Activated CD4-positive, alpha-beta memory T cell treated with anti-CD3 and anti-CD28 coated beads, Interleukin-2, amount 10 ng/mL, durations not matched to agents 7 days and 5 days (primary cell): ENCODE data around the gene ELF2. TPM values are rescaled to one million over a fixed set of nuclear protein-coding genes. Genes with fewer than 3 reads are reported as not detected.
"Not testable (repeated sequence)": the region's sequence is repeated elsewhere in the genome, so short reads cannot be mapped to it uniquely, and the experiment has no call there.

ENCODE experiments used
- CTCF ChIA-PET: fragments of 350-600 bp; sonication (Branson Sonifier 250); formaldehyde crosslinking; loops from one replicate; lab custom pipeline; 2021; ENCODE audit warnings: antibody characterized with exemption, inconsistent platforms; lab: Charles Lee
- POLR2A ChIA-PET: fragments of 350-600 bp; sonication (Branson Sonifier 250); formaldehyde crosslinking; loops from one replicate; lab custom pipeline; 2021; ENCODE audit warnings: antibody characterized with exemption; lab: Charles Lee
- DNase-seq: peaks from one replicate; pipeline ENCODE4 v3.0.0-alpha.2; 2020
- H3K27ac Mint-ChIP-seq: one replicate; pipeline ENCODE4 v1.8.0; 2021; ENCODE audit warnings: mild to moderate bottlenecking, mixed read lengths
- H3K27me3 Mint-ChIP-seq: one replicate; pipeline ENCODE4 v1.8.0; 2021; ENCODE audit warnings: mixed read lengths
- H3K36me3 Mint-ChIP-seq: one replicate; pipeline ENCODE4 v1.8.0; 2021; ENCODE audit warnings: low read depth, mixed read lengths
- H3K4me1 Mint-ChIP-seq: one replicate; pipeline ENCODE4 v1.8.0; 2021; ENCODE audit warnings: mixed read lengths
- H3K4me3 Mint-ChIP-seq: one replicate; pipeline ENCODE4 v1.8.0; 2021; ENCODE audit warnings: mild to moderate bottlenecking, mixed read lengths
- H3K9me3 Mint-ChIP-seq: one replicate; pipeline ENCODE4 v1.8.0; 2021; ENCODE audit warnings: mixed read lengths
- total RNA-seq, 2 experiments: library from RNA; stranded (reverse); gene quantifications; one replicate each; pipeline ENCODE4 v1.2.3, GENCODE V29; 2021

The ELF2 gene
- total RNA-seq, 2 experiments from 2014 or later = 35.2 to 39.5 TPM

GRCh38 chr4:139083607-139083955 is 93.4 kb downstream of the ELF2 start:
- peak overlapping the region; percentile 98 for H3K27ac Mint-ChIP-seq

GRCh38 chr4:139082750-139083606 is 94.0 kb downstream of the ELF2 start:
- Mint-ChIP-seq H3K9me3 (no peaks in the 10 kb centered on the region), H3K27ac (peak overlapping the region; percentile 98), H3K4me3 (peak overlapping the region; percentile 80), H3K4me1 (peaks cover 40% of the 10 kb centered on the region), H3K27me3 (no peaks in the 10 kb centered on the region), H3K36me3 (peaks cover 25% of the 10 kb centered on the region)
- CTCF ChIA-PET = interaction anchor here (1.0 to 8.2 kb wide), 4 partner anchors 51 to 370 kb away, joined by 3 to 65 read pairs (median 7); partner anchors contain the start of gene NAA15
- DNase-seq = peak; percentile 95
- POLR2A ChIA-PET = interaction anchor here (0.7 to 7.1 kb wide), 14 partner anchors 10 to 474 kb away, joined by 3 to 67 read pairs (median 6); partner anchors contain the start of genes ELF2, NAA15, NDUFC1 and NOCT

More at GRCh38 chr4:139083607-139083955, 93.4 kb downstream of the ELF2 start:
- Mint-ChIP-seq H3K27me3 (no peaks in the 10 kb centered on the region), H3K4me1 (peaks cover 38% of the 10 kb centered on the region), H3K9me3 (no peaks in the 10 kb centered on the region), H3K4me3 (peak overlapping the region; percentile 80), H3K36me3 (peaks cover 25% of the 10 kb centered on the region)
- peak; percentile 69 for DNase-seq
- ChIA-PET CTCF (interaction anchor here (2.5 kb wide), 1 partner anchor 212 kb away, joined by 10 read pairs; no protein-coding TSS in a partner anchor), POLR2A (interaction anchor here (0.7 to 7.1 kb wide), 8 partner anchors 8 to 1441 kb away, joined by 3 to 67 read pairs (median 7); partner anchors contain the start of genes ELF2, ELMOD2, NAA15 and NDUFC1)

GRCh38 chr4:139078926-139079325 is 98.1 kb downstream of the ELF2 start:
- Mint-ChIP-seq H3K36me3 (peaks cover 31% of the 10 kb centered on the region), H3K27ac (no peak overlapping the region), H3K4me1 (peaks cover 38% of the 10 kb centered on the region), H3K27me3 (no peaks in the 10 kb centered on the region), H3K4me3 (no peak overlapping the region), H3K9me3 (no peaks in the 10 kb centered on the region)
- ChIA-PET CTCF (interaction anchor here (0.5 to 8.2 kb wide), 4 partner anchors 47 to 1118 kb away, joined by 3 to 65 read pairs (median 3); partner anchors contain the start of gene NAA15), POLR2A (interaction anchor here (1.1 kb wide), 1 partner anchor 49 kb away, joined by 3 read pairs; no protein-coding TSS in a partner anchor)
- no peak for DNase-seq

- CTCF ChIA-PET = interaction anchor here (1.8 to 8.2 kb wide), 2 partner anchors 21 to 46 kb away, joined by 5 to 65 read pairs; no protein-coding TSS in a partner anchor
- Mint-ChIP-seq H3K4me1 (peaks cover 37% of the 10 kb centered on the region), H3K4me3 (no peak overlapping the region), H3K27ac (no peak overlapping the region), H3K27me3 (no peaks in the 10 kb centered on the region), H3K9me3 (no peaks in the 10 kb centered on the region), H3K36me3 (peaks cover 27% of the 10 kb centered on the region)
- DNase-seq = no peak
- POLR2A ChIA-PET = interaction anchor here (0.8 kb wide), 1 partner anchor 37 kb away, joined by 3 read pairs; no protein-coding TSS in a partner anchor
Observed at GRCh38 chr4:139077567-139078355, 99.3 kb downstream of the ELF2 start.

- H3K27ac Mint-ChIP-seq = no peak overlapping the region
- ChIA-PET CTCF (interaction anchor here (1.0 to 8.2 kb wide), 3 partner anchors 22 to 48 kb away, joined by 3 to 65 read pairs (median 5); no protein-coding TSS in a partner anchor), POLR2A (interaction anchor here (0.6 kb wide), 1 partner anchor 101 kb away, joined by 3 read pairs; no protein-coding TSS in a partner anchor)
- DNase-seq = no peak
- H3K4me3 Mint-ChIP-seq = no peak overlapping the region
- H3K36me3 Mint-ChIP-seq = peaks cover 28% of the 10 kb centered on the region
- H3K4me1 Mint-ChIP-seq = peaks cover 24% of the 10 kb centered on the region
- H3K9me3 Mint-ChIP-seq = no peaks in the 10 kb centered on the region
- H3K27me3 Mint-ChIP-seq = no peaks in the 10 kb centered on the region
Observed at GRCh38 chr4:139076016-139076744, 100.8 kb downstream of the ELF2 start.

- H3K36me3 Mint-ChIP-seq = peaks cover 60% of the 10 kb centered on the region
- ChIA-PET CTCF (no interaction called here), POLR2A (no interaction called here)
- no peaks in the 10 kb centered on the region for H3K9me3 Mint-ChIP-seq
- H3K27ac Mint-ChIP-seq = no peak overlapping the region
- peaks cover 8% of the 10 kb centered on the region for H3K4me1 Mint-ChIP-seq
- DNase-seq = no peak
- no peaks in the 10 kb centered on the region for H3K27me3 Mint-ChIP-seq
- H3K4me3 Mint-ChIP-seq = no peak overlapping the region
Observed at GRCh38 chr4:139060591-139060990, 116.4 kb downstream of the ELF2 start.

GRCh38 chr4:139059026-139059425 is 118.0 kb downstream of the ELF2 start:
- Mint-ChIP-seq H3K4me1 (peaks cover 12% of the 10 kb centered on the region), H3K36me3 (peaks cover 65% of the 10 kb centered on the region)
- DNase-seq, H3K4me3 Mint-ChIP-seq, H3K27me3 Mint-ChIP-seq, POLR2A ChIA-PET, H3K27ac Mint-ChIP-seq, H3K9me3 Mint-ChIP-seq: not testable (repeated sequence)
- CTCF ChIA-PET = interaction anchor here (1.5 kb wide), 1 partner anchor 28 kb away, joined by 4 read pairs; no protein-coding TSS in a partner anchor

GRCh38 chr4:139054791-139055505 is 122.1 kb downstream of the ELF2 start:
- CTCF ChIA-PET = no interaction called here
- POLR2A ChIA-PET = no interaction called here
- H3K27me3 Mint-ChIP-seq = no peaks in the 10 kb centered on the region

GRCh38 chr4:139053909-139054308 is 123.1 kb downstream of the ELF2 start:
- Mint-ChIP-seq H3K9me3 (no peaks in the 10 kb centered on the region), H3K27me3 (no peaks in the 10 kb centered on the region), H3K4me1 (peaks cover 9% of the 10 kb centered on the region), H3K27ac (no peak overlapping the region), H3K36me3 (peaks cover 44% of the 10 kb centered on the region), H3K4me3 (no peak overlapping the region)
- POLR2A ChIA-PET = no interaction called here
- CTCF ChIA-PET = interaction anchor here (0.9 kb wide), 1 partner anchor 24 kb away, joined by 6 read pairs; no protein-coding TSS in a partner anchor
- no peak for DNase-seq

More at GRCh38 chr4:139054791-139055505, 122.1 kb downstream of the ELF2 start:
- Mint-ChIP-seq H3K4me3 (no peak overlapping the region), H3K9me3 (no peaks in the 10 kb centered on the region), H3K27ac (no peak overlapping the region), H3K36me3 (peaks cover 44% of the 10 kb centered on the region), H3K4me1 (peaks cover 9% of the 10 kb centered on the region)
- DNase-seq = no peak

GRCh38 chr4:139050446-139050845 is 126.6 kb downstream of the ELF2 start:
- Mint-ChIP-seq H3K4me1 (peaks cover 3% of the 10 kb centered on the region), H3K36me3 (peaks cover 39% of the 10 kb centered on the region), H3K9me3 (no peaks in the 10 kb centered on the region), H3K4me3 (no peak overlapping the region), H3K27me3 (no peaks in the 10 kb centered on the region), H3K27ac (no peak overlapping the region)
- no peak for DNase-seq
- POLR2A ChIA-PET = interaction anchor here (1.4 kb wide), 1 partner anchor 128 kb away, joined by 3 read pairs; no protein-coding TSS in a partner anchor
- CTCF ChIA-PET = interaction anchor here (0.7 to 2.7 kb wide), 3 partner anchors 17 to 162 kb away, joined by 5 to 13 read pairs (median 5); no protein-coding TSS in a partner anchor

GRCh38 chr4:139048026-139048425 is 129.0 kb downstream of the ELF2 start:
- no peak overlapping the region for H3K4me3 Mint-ChIP-seq
- POLR2A ChIA-PET = no interaction called here
- H3K4me1 Mint-ChIP-seq = no peaks in the 10 kb centered on the region
- H3K9me3 Mint-ChIP-seq = no peaks in the 10 kb centered on the region
- H3K36me3 Mint-ChIP-seq = peaks cover 36% of the 10 kb centered on the region
- no peaks in the 10 kb centered on the region for H3K27me3 Mint-ChIP-seq
- no peak overlapping the region for H3K27ac Mint-ChIP-seq
- CTCF ChIA-PET = no interaction called here
- DNase-seq = no peak
